SHP77 (cell line): ENCODE results near the gene METTL21C.
A peak's percentile ranks its signal among the peaks of the same experiment; 100 is the strongest.

ENCODE experiments used
- DNase-seq, 2 experiments: peaks; one replicate each; lab custom pipeline; 2025; lab: John Stamatoyannopoulos, UW

The METTL21C gene

DNA sequence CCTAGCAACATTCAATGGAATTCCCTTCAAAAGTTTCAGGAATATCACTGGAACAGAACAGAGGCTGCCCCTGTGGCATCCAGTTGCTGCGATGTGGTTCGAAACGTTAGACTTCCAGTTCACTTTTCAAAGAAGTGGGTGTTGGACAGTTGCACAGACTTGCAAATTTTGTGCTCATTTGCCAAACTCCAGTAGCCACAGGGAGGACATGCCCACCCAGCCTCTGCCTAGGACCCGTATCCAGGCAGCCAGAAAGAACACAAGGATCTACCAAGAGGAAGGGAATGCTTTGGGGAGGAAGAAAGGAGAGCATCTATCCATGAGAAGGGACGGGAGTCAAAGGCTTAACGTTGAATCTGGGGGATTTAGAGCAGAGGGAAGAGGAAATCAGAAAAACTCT, at the start of gene METTL21C:
Gene METTL21C (minus strand): TSS at position 108 of the 400 bp plus-strand sequence. CDS start 546 bp downstream, outside the sequence.
- DNase-seq, result no peak

DNA sequence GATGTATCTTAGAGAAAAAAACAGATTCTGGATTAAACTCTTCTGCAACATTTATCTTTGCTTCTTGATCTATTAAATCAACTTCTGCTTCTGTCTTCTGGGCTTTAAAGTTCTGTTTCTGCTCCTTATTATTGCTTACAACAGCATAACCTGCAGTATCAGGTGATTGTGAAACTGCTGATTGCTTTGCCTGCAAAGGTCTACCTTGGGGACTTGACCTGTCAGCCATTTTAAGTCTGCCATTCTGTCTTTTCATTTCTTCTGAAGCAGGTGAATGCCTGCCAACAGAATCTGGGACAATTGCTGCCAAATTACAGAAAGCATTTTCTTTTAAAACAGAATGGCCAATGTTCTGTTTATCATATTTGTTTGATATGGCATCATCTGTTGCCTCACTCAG, 47.7 kb upstream of the METTL21C start:
- DNase-seq, result no peak

DNA sequence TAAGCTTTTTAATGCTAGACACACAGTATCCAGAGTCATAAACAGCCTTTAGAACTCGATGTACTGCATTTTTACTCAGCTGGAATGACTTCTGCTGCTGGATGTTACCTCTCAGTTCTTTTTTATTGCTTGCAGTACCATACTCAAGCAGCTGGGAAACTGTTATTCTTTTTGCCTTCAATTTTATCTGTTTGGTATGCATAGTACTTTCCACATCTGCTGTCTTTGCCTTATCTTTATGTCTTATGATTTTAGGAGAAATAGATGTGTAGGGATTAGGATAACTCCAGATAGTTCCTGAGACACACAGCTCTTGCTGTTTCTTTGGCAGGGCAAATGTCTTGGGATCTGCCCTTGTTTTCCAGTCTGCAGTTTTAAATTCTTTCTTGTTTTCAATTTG, 47.3 kb upstream of the METTL21C start:
- no peak for DNase-seq

DNA sequence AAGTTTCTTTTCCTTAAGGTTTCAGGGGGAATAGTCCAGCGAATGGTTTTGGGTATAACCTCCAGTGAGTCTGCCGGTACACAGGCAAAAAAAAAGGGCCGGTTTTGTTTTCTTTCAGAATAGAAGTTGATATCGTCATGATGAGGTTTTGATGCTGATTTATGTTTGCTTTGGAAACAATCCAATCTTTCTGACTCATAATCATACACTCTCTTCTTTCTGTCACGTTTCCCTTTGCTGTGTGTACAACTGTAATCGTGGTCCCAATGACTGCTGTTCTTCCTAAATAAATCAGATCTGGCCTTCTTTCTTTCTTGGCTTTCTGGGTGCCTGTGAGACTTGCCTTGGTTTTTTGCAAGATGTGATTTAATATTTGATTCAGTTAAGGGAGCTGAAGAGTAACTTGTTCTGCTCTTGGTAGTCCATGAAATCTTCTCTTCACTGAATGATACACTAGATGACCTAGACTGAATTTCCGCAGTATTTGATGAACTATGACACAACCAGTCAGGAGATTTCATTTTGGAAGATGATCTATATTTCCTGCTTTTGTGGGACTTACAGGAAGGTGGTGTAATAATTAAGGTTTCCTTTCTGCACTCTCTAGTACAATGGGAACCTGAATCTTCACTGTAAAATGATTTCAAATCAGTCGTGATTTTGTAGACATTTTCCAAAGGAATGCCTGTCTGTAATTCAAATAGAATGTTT, 34.9 kb upstream of the METTL21C start:
- peak; percentile 48 to 67 for DNase-seq

DNA sequence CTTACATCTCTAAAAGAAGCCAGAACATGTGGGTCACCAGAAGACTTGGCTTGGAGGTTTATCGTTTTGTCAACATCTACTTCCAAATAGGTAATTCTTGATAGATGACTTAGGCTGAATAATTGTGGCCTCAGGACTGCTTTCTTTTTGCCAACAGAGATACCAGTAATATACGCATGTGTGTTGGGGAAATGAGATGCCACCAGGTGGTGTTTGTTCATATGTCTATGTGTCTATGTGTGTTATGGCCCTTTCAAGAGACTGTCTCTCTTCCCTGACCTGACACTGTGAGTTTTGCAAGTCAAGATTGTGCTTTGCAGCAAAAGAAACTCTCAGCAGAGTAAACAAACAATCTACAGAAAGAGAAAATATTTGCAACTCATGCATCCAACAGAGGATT, 31.6 kb upstream of the METTL21C start:
- DNase-seq, result peak; percentile 35 to 40

DNA sequence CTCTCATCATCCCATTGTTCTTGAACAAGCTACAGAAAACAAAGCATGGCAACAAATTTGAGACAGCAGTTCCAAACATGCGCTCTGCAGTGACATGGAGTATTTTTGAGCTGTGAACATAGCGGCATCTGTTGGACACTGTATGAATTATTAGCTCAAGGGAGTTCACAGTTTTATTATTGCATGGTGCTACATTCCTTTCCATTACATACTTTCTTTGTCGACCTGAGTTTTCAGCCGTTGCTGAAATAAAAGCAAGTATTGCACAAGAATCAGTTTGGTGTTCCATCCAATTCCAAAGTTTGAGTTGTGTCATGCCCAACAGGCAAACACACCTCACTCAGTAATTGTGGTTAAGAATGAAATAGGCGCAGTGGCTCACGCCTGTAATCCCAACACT, 30.1 kb upstream of the METTL21C start:
- DNase-seq, result peak; percentile 32 to 35

DNA sequence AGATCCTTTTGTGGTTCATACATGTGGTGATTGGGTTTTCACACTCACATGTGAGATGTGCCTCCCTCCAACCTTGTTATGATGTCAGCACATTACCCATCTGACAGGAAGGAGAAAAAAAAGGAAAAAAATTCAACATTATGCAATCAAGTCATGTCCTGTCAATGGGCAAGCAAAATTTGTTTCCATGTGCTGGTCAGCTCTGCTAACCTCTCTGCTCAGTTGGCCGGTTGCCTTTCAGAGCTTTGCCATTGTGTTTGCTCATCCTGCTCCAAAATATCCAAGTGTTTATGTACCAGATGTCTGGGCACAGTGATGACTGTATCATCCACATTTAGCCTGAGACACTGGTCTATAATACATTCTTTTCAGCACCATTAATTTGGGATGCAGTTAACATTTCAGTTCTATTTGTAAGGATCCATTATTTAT, 27.0 kb upstream of the METTL21C start:
- DNase-seq, result no peak

DNA sequence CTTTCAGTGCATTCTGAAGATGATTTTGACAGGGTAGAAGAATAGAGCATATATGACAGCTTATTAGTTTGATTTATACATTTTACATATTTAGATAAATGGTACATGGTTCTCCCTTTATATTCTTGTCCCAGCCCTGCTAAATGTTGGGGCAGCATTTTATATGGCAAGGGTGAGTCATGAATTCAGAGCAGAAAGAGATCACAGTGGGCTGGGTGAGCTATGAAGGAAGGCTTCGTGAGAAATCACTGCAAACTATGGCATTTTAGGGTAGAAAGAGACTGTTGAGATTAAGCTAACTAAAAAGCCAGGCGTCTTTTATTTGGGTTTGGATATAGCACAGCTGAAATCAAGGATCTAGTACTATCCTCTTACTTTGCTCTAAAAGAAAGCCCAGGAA, 23.9 kb upstream of the METTL21C start:
- DNase-seq, result no peak

DNA sequence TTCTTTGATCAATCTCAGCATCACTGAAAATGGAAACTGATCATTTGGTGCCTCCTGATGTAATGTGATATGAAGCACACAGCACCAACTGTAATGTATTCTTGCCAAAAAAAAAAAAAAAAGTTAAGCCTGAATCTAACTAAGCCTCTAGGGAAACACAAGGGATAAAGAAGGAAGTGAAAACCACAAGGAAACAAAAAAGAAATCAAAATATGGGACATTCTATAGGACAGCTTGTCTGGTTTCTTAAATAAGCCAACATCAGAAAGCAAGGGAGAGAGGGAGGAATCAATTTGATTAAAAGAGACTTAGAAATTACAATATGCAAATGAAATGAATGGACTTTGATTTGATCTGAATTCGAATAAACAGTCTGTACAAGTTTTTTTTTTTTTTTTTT, 20.6 kb upstream of the METTL21C start:
- no peak for DNase-seq

DNA sequence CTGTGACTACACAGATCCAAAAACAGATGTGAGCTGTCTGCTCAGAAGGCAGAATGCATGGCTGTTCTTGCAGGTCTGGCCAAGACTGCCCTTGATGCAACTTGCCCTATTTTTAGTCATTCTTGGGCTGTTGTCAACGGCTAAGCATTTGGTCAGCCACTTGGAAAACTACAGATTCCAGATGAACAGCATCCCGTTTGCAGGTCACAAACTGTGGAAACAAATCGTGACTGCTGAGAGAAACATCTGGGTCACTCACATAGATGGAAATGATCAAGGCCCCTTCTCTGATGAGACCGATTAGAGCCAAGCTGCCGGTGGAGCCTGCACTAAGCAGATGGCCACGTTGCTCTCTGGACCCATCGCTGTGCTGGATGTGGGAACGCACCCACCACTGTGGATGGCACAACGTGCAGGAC, 15.4 kb upstream of the METTL21C start:
- DNase-seq, result no peak

DNA sequence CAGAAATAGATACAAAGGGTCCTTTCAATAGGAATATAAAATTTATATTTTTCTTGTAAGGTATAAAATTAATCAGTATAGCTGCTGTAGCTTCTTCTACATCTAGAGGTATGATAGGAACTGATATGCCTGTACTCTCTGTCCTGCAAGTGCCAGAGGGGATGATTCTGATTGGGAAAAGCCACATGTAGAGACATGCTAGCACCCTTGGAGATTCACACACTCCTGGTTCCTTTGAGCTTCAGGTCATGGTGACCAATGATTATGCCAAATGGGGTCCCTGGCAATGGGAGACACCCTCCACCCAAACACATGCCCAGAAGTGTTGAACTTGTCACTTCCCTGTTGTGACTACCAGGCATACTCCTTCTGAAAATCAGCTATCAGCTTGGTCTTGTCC, 14.7 kb upstream of the METTL21C start:
- no peak for DNase-seq

DNA sequence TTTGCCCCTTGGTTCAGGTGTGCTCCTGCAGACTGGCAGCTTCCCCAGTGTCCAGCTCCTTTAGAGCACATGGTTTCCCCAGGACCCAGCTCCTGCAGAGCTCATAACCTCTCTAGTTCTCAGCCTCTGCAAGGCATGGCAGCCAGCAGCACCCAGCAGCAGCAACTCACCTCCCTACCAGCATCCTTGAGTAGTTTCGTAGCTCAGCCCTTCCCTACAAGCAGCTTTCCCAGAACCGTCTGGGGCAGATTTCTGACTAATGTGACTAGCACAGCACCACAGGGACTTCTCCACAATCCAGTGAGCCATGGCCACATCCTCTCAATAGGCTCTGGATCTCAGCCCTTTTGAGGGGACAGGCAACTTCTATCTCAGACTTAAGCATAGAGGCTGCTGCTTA, 14.1 kb upstream of the METTL21C start:
- DNase-seq, result no peak

DNA sequence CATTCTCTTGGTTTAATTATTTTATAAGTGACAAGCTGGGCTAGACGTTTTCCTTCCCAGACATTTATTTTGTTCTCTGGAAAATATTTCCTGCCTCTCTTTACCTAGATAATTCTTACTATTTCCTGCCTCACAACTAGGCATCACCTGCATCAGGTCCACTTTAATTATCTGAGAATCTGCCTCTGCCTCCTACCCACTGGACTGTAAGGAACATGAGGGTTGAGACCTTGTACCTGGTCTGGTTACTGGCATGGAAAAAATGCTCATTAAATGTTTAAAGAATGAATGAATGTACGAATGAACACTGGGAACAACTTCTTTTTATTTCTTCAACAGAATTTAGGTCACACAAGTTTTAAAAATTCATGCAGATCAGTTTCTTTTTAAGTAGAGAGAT, 13.4 kb upstream of the METTL21C start:
- no peak for DNase-seq

DNA sequence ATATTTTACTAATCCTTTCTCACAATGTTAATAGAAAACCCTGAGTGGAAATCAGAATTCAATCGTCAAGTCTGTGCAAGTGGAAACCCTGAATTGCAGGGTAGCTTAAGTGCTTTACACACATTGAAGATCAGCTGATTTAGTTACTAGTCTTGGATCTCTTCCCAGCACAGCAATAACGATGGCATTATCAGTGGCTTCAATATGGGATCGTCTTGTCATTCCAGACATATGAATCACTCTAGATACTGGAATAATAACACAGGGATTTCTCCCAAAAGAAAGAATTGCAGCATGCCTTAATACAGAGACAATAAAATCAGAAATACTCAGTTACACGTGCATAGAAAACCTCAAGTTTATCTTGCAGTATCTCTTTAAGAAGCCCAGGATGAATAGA, 12.6 kb upstream of the METTL21C start:
- DNase-seq, result peak in 1 of 2 experiments; percentile 21

DNA sequence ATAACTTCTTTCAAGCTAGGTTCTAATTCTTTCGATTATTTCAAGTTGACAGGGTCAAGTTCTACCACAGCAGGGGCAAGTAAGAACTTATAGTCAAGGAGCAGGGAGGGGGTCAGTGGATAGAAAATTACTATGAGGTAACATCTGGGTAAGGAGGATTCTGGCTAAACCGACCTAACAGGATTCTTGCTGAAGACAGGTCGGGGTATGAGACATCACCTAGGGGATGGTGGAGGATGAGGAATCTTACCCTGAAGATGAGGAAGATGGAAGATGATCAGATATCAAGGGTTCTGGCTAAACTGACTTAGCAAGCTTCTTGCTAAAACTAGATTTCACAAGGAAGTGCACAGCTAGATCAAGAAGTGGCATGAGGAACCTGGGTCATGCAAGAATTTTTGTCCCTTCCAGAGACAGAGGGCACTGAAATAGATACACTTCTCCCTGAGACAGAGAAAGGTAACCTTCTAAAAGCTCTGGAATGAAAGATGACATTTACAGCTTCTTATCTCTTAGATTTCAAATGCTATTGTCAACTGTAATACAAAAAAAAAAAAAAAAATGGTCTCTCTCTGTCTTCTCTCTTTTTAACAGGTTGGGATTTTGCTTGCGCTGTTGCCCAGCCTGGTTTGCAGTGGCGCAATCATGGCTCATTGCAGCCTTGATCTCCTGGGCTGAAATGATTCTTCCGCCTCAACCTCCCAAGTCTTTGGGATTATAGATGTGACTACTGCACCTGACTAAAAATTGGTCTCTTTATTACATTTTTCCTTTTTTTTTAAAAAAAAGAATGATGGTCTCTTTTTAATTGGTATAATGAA, 9.6 kb upstream of the METTL21C start:
- no peak for DNase-seq

DNA sequence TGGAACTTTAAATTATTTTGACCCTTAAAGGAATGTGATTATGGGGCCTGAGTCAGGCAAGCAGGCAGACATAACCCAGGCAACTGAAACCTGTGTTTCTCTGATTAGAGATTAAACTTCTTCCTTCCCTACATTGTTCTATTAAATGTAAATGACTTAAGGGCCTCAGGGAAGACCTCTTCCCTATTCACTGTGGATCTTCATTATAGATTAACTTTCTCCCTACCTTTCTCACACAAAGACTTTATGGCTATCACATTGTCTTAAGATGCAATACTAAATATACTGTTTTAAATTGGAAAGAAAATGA, 8.8 kb upstream of the METTL21C start:
- no peak for DNase-seq

DNA sequence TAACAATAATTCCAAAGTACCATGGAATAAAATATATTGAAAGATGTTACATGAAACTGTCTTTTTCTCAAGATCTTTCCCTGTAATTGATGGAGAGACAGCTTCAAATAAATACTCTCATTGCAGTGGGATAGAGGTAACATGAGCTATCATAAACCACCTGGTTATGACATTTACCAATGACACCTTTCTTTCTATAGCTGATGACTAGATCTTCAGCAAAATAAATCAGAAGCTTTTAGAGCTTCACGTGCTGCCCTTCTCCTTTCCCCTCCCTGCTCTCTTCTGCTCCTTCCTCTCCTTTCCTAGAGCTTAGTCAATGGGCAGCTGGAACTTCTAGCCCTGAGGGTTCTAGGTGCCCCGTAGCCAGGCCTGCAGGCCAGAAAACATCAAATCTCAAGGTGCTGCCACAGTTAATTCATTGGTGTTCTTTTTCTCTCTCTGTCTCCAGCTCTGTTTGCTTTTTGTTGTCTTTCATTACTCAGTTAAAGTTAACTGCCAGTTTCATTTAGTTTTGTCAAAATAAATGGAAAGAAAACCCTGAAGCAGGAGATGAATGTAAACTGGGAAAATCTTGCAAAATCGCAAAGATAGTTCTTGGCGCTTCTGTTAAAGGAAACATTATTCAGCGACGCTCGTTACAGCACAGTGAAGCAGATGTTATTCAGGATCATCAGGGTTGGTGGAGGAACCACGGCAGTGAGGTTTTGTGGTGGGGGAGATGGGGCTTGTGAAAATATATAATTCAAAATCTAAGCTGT, 8.3 kb upstream of the METTL21C start:
- no peak for DNase-seq

DNA sequence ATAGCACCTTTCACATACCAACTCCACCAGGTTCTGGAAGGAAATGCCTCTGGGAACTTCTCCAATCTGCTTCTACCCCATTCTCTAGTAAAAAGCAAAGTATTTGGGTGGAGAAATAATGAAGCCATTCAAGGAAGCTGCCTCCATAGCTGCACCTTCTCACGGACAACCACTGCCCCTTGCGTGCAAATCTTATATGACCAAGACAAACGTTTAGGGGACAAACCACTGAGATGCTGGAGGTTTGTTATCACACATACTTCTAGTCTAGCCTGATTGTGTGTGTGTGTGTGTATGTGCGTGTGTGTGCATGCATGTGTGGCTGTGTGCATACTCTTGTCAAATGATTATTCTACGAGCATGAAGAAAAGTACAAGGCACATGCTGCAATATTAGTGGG, 6.5 kb upstream of the METTL21C start:
- DNase-seq, result no peak

DNA sequence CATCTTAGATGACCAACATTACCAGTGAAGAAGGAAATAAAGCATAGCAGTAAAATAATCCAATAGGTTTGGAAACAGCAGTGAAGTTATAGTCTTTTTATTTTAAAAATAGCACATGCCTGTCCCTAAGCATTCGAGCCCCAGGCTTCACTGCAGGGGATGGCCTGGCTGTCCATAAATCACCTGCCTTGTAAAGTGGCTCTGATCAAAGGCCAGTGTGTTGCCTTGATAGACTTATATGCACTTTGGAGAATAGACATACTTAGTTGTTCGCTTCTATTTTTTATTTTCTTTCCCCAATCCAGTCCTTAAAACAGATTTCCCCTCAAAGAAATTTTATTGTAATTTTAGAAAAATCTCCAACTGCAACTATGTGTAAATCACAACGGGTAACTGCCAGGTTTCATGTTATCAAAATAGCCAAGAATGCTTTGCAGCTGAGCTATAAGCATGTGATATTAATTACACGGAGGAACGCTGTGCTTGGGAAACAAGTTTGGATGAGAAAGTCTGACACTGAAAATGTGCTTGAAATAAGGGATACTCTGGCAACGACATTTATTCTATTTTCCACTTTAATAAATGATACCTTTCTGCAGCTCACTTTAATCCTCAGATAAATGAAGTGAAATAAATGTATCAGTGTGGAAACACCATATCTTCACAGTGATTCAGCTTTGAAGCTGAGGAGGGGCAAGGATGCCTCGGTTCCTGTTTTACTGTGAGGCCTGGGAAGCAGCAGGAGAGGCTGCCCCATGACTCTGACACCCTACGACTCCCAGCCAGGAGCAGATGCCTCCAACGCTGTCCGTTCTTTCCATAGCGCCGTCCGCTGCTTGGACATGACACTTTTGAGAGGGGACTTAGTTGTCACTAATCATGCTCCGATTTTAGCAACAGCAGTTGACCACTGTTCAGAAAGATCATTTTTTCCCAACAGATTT, 5.5 kb upstream of the METTL21C start:
- DNase-seq, result no peak

DNA sequence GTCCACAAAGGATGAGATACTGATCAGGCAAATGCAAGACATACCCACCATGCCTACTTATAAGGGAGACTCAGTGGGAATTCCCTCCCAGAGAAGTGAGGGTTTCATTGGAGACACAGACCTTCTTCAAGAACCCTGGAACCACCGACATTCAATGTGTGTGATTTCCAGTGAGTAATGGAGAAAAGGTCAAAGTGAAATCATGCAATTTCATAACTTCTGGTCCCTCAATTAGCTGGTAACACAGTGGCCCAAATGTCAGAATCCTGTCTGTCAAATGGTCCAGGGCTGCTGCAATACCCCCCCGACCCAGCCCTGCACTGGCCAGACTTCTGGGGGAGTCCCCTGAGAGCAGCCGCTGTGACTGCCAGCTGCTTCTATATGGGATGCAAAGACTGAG, 4.7 kb upstream of the METTL21C start:
- DNase-seq, result no peak

DNA sequence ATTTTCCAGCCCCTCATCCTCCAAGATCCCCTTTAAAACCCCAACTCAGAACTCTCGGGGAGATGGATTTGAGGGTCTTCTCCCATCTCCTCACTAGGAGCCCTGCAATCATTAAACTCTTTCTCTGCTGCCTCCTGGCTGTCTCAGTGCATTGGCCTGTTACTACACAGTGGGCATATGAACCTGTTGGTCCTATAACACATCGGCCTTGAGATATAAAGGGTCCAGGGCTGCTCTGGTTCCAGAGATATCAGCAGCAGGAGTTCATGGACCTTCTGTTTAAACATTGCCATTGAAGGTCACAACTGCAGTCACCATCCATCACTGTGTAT, 3.8 kb upstream of the METTL21C start:
- DNase-seq, result no peak
